HepG2 (cell line): Measurements from ENCODE around the gene OTUD1. TPM values are rescaled to one million over a fixed set of nuclear protein-coding genes. Genes with fewer than 3 reads are reported as not detected.

Source experiments
- ATAC-seq: fragments of 200-7000 bp; cut with Tn5 transposase; 3 replicates; pipeline ENCODE4 v1.9.1; 2020; ENCODE audit warnings: mild to moderate bottlenecking, moderate library complexity
- BruUV-seq: library from RNA; stranded (reverse); fragments of 400-500 nt; replicated peaks from 2 replicates; lab custom pipeline; 2021; lab: Mats Ljungman, UMichigan
- CTCF ChIA-PET: fragments of 300-600 bp; formaldehyde crosslinking; extraction: SDS; loops from one replicate; lab custom pipeline; 2021; ENCODE audit warnings: low total read pairs, inconsistent platforms, low intra/inter-chr PET ratio; lab: Yijun Ruan, JAX
- POLR2A ChIA-PET: fragments of 350-600 bp; sonication (Branson Sonifier 250); formaldehyde crosslinking; loops from one replicate; lab custom pipeline; 2020; ENCODE audit warnings: antibody characterized with exemption, inconsistent platforms; lab: Yijun Ruan, JAX
- DNase-seq: peaks from one replicate; pipeline ENCODE4 v3.0.0-alpha.2; 2015; ENCODE audit warnings: low spot score
- FAIRE-seq: peaks from 3 replicates; lab custom pipeline; 2011; peaks lifted over from hg19 to GRCh38; lab: Jason Lieb, UNC
- H2AFZ ChIP-seq: one replicate; pipeline ENCODE4 v1.6.1; 2011; ENCODE audit warnings: low read length, inconsistent platforms
- H3K27ac ChIP-seq: fragments of 300-600 bp; 3 replicates; pipeline ENCODE4 v1.8.0; 2011; ENCODE audit warnings: mixed run types, mild to moderate bottlenecking, mixed read lengths, low read length, inconsistent platforms; ENCODE audit not compliant: insufficient read depth; ENCODE audit errors: extremely low read length
- H3K27me3 ChIP-seq, 2 experiments: fragments of 200-600 bp in 1 of 2; 2 replicates in 1 of 2; 3 replicates in 1 of 2; pipeline versions ENCODE4 v1.6.0 to v1.8.0; 2011; ENCODE audit warnings: low read length in 2 of 2, mild to moderate bottlenecking in 2 of 2, moderate library complexity in 2 of 2, inconsistent platforms in 1 of 2; ENCODE audit not compliant: insufficient read depth in 2 of 2, control insufficient read depth in 1 of 2
- H3K36me3 ChIP-seq, 2 experiments: fragments of 200-600 bp in 1 of 2; replicated peaks in 1 of 2; 2 replicates in 1 of 2; 3 replicates in 1 of 2; pipeline versions ENCODE4 v1.5.1 to v1.8.0; 2011; ENCODE audit warnings: low read length in 2 of 2, inconsistent platforms in 1 of 2; ENCODE audit not compliant: insufficient read depth in 2 of 2, control insufficient read depth in 1 of 2
- H3K4me1 ChIP-seq: 2 replicates; pipeline ENCODE4 v1.5.1; 2012; ENCODE audit warnings: low read length, inconsistent platforms; ENCODE audit not compliant: insufficient read depth
- H3K4me2 ChIP-seq: 2 replicates; pipeline ENCODE4 v1.6.0; 2011; ENCODE audit warnings: low read depth, low read length, inconsistent platforms
- H3K4me3 ChIP-seq, 3 experiments: fragments of 200-600 bp in 1 of 3; sonication (generic), shearing (Covaris generic) in 1 of 3; replicated peaks in 1 of 3; 2 replicates each; pipeline ENCODE4 v1.5.1; 2011 to 2016; ENCODE audit warnings: low read length in 3 of 3, inconsistent platforms in 2 of 3, low read depth in 2 of 3, mild to moderate bottlenecking in 2 of 3, control low read depth in 1 of 3, mixed read lengths in 1 of 3; ENCODE audit not compliant: insufficient read depth in 1 of 3
- H3K79me2 ChIP-seq: one replicate; pipeline ENCODE4 v1.6.1; 2011; ENCODE audit warnings: low read length, inconsistent platforms; ENCODE audit not compliant: insufficient read depth
- H3K9ac ChIP-seq: 2 replicates; pipeline ENCODE4 v1.6.0; 2011; ENCODE audit warnings: mild to moderate bottlenecking, low read depth, low read length, inconsistent platforms; ENCODE audit not compliant: insufficient read depth
- H3K9me3 ChIP-seq: 2 replicates; pipeline ENCODE4 v1.5.1; 2012; ENCODE audit warnings: mild to moderate bottlenecking, low read length
- H4K20me1 ChIP-seq: 2 replicates; pipeline ENCODE4 v1.6.0; 2011; ENCODE audit warnings: inconsistent platforms, mild to moderate bottlenecking, low read length, moderate library complexity; ENCODE audit not compliant: insufficient read depth
- DMAP1 ChIP-seq: IDR thresholded peaks from 2 replicates; pipeline ENCODE4 v1.6.1; 2016
- GTF3A ChIP-seq: sonication (generic); formaldehyde crosslinking; conservative IDR thresholded peaks from 2 replicates; pipeline ENCODE4 v1.4.0; 2020; ENCODE audit warnings: mild to moderate bottlenecking, missing genetic modification reagents
- NKX3-1 ChIP-seq: sonication (generic); formaldehyde crosslinking; IDR thresholded peaks from 2 replicates; pipeline ENCODE4 v1.5.0; 2020; ENCODE audit warnings: missing genetic modification reagents
- SOX13 ChIP-seq, 3 experiments: fragments of 450-650 bp in 1 of 3; sonication (generic) in 1 of 3; formaldehyde crosslinking in 1 of 3; IDR thresholded peaks in 2 of 3; conservative IDR thresholded peaks in 1 of 3; 2 replicates each; pipeline versions ENCODE4 v1.5.0 to v1.6.1; 2016 to 2020; ENCODE audit warnings: antibody characterized with exemption in 1 of 3, mild to moderate bottlenecking in 1 of 3, missing compliant biosample characterization in 1 of 3, missing genetic modification reagents in 1 of 3, moderate library complexity in 1 of 3
- U2AF2 ChIP-seq: fragments of 200-400 bp; formaldehyde crosslinking; IDR thresholded peaks from 2 replicates; pipeline ENCODE4 v1.6.1; 2017; ENCODE audit warnings: low read depth, mild to moderate bottlenecking, low read length
- ZNF136 ChIP-seq: sonication (generic); formaldehyde crosslinking; IDR thresholded peaks from 2 replicates; pipeline ENCODE4 v1.8.1; 2022; ENCODE audit warnings: low read depth, mild to moderate bottlenecking, moderate library complexity, missing genetic modification reagents
- ZNF331 ChIP-seq: sonication (generic); formaldehyde crosslinking; IDR thresholded peaks from 2 replicates; pipeline ENCODE4 v1.4.0; 2020; ENCODE audit warnings: missing genetic modification reagents
- ZNF382 ChIP-seq: sonication (generic); formaldehyde crosslinking; IDR thresholded peaks from 2 replicates; pipeline ENCODE4 v1.5.0; 2020; ENCODE audit warnings: missing genetic modification reagents, mild to moderate bottlenecking, borderline replicate concordance
- ZNF550 ChIP-seq: sonication (generic); formaldehyde crosslinking; IDR thresholded peaks from 2 replicates; pipeline ENCODE4 v1.4.0; 2020; ENCODE audit warnings: mild to moderate bottlenecking, missing genetic modification reagents, borderline replicate concordance
- ZSCAN29 ChIP-seq: sonication (generic); formaldehyde crosslinking; conservative IDR thresholded peaks from 2 replicates; pipeline ENCODE4 v1.4.0; 2020; ENCODE audit warnings: mild to moderate bottlenecking, missing genetic modification reagents
- WGBS: methylation state at CpG from one replicate; pipeline ENCODE4 v1.1.6; 2017; ENCODE audit warnings: low lambda C conversion rate; 5-methylcytosine and 5-hydroxymethylcytosine counted together
- in situ Hi-C: cut with HindIII; loops from 2 replicates; pipeline ENCODE4 v1.10.0; 2017; ENCODE audit warnings: low pct_unique_long_range_greater_than_20kb; ENCODE audit not compliant: extremely low pct_ligation_motif_present
- intact Hi-C: fragments of 100-400 bp; cut with micrococcal nuclease; formaldehyde crosslinking; loops from one replicate; pipeline ENCODE4 v1.10.0; 2022; ENCODE audit not compliant: unreplicated experiment
- polyA plus RNA-seq, 8 experiments: library from polyadenylated mRNA; depleted of rRNA in 3 of 8; stranded (reverse) in 7 of 8; unstranded in 1 of 8; fragments of >200 nt; fragmentation: Illumina TruSeq in 4 of 8; extraction: Trizol in 4 of 8; gene quantifications; 2 replicates each; pipeline versions ENCODE4 v1.2.1 to v1.2.3, GENCODE V29; 2011 to 2016; ENCODE audit warnings: low read depth in 4 of 8, missing spikeins in 1 of 8, mixed read lengths in 1 of 8; ENCODE audit not compliant: insufficient read depth in 1 of 8
- total RNA-seq, 5 experiments: library from RNA; depleted of rRNA; stranded (reverse); fragments of >200 nt; fragmentation: Illumina TruSeq; extraction: Trizol; gene quantifications; 2 replicates each; pipeline ENCODE4 v1.2.3, GENCODE V29; 2016; ENCODE audit warnings: low read depth in 1 of 5
- TF ChIP-seq, protein P1 (sequence below): sonication (generic); formaldehyde crosslinking; conservative IDR thresholded peaks from 2 replicates; pipeline ENCODE4 v1.8.1; 2023; ENCODE audit warnings: missing genetic modification reagents
- TF ChIP-seq, protein P2 (sequence below): sonication (generic); formaldehyde crosslinking; IDR thresholded peaks from 2 replicates; pipeline ENCODE4 v1.4.0; 2020; ENCODE audit warnings: missing genetic modification reagents, mild to moderate bottlenecking, borderline replicate concordance
- TF ChIP-seq, protein P3 (sequence below): sonication (generic); formaldehyde crosslinking; IDR thresholded peaks from 2 replicates; pipeline ENCODE4 v1.5.1; 2020; ENCODE audit warnings: mild to moderate bottlenecking, missing genetic modification reagents, moderate library complexity
- TF ChIP-seq, protein P4 (sequence below): sonication (generic); formaldehyde crosslinking; conservative IDR thresholded peaks from 2 replicates; pipeline ENCODE4 v1.8.0; 2022; ENCODE audit warnings: missing genetic modification reagents
- TF ChIP-seq, protein P5 (sequence below): fragments of 450-650 bp; IDR thresholded peaks from 2 replicates; pipeline ENCODE4 v1.6.1; 2017

OTUD1 gene
- total and polyA plus RNA-seq, 2 of the 13 experiments (the other 11 are each of a cell fraction or from before 2014, with no cell fraction given): 1.2 to 1.4 TPM

DNA sequence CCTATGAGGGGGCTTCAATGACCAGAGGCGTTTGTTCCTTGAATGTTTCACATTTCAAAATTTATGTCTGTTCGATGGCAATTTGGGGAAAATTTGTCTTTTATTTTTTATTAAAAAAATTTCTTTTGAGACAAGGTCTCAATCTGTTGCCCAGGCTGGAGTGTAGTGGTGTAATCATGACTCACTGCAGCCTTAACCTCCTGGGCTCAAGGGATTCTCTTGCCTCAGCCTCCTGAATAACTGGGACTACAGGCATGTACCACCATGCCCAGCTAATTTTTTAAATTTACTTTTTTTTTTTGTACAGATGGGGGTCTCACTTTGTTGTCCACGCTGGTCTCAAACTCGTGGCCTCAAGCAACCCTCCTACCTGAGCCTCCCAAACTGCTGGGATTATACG is 39.7 kb downstream of the OTUD1 start (continued):
- TF ChIP-seq, protein P1, sequence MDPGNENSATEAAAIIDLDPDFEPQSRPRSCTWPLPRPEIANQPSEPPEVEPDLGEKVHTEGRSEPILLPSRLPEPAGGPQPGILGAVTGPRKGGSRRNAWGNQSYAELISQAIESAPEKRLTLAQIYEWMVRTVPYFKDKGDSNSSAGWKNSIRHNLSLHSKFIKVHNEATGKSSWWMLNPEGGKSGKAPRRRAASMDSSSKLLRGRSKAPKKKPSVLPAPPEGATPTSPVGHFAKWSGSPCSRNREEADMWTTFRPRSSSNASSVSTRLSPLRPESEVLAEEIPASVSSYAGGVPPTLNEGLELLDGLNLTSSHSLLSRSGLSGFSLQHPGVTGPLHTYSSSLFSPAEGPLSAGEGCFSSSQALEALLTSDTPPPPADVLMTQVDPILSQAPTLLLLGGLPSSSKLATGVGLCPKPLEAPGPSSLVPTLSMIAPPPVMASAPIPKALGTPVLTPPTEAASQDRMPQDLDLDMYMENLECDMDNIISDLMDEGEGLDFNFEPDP: no peak
- TF ChIP-seq ZNF550 (CRISPR knock-in tag) (no peak), SOX13 (IDR thresholded peaks at IDR 0.05) (no peak), SOX13 (CRISPR knock-in tag; conservative IDR thresholded peaks at IDR 0.05 in 1 of 2, IDR thresholded peaks at IDR 0.05 in 1 of 2) (no peak), ZNF331 (no peak)
- TF ChIP-seq, protein P2, sequence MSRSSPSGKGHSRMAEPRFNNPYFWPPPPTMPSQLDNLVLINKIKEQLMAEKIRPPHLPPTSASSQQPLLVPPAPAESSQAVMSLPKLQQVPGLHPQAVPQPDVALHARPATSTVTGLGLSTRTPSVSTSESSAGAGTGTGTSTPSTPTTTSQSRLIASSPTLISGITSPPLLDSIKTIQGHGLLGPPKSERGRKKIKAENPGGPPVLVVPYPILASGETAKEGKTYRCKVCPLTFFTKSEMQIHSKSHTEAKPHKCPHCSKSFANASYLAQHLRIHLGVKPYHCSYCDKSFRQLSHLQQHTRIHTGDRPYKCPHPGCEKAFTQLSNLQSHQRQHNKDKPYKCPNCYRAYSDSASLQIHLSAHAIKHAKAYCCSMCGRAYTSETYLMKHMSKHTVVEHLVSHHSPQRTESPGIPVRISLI (CRISPR knock-in tag): no peak

DNA sequence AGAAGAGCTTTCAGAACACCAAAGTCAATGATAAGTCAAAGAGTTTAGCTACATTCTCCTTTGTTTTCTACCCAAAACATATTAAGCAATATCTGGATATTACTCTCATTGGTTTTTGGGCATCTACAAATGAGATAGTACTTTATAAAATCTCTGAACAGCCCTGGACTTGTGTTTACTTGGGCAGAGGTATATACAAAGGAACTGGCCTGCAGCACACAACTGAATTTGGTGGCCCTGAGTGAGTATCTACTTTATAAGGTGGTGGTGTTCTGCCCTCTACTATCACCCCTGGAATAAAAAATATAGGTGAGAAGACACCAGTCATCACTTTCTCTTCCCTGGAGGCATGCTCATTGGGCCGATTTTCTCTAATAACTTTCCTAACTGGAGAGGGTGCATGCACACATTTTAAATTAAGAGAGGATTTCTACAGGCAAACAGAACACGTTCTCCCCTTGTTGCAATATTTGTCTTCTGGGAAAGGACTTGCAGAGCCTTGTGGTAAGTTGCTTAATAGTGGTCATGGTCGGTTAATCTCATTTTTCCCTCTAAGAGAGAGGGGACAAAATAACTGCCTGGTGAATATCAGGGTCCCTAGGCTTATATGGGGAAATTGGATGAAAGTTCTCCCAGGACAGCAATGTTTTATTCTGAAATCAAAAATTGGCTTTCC is 41.1 kb downstream of the OTUD1 start:
- H2AFZ ChIP-seq: no peak overlapping the region
- H3K4me3 ChIP-seq: no peak overlapping the region
- no peak for FAIRE-seq
- H3K27me3 ChIP-seq: no peaks in the 10 kb centered on the region
- in situ Hi-C loops: no loop called here
- no peaks in the 10 kb centered on the region for H3K79me2 ChIP-seq
- H3K36me3 ChIP-seq: no peaks in the 10 kb centered on the region
- DNase-seq: no peak
- intact Hi-C loops: no loop called here
- ATAC-seq: no peak
- no peaks in the 10 kb centered on the region for H3K9me3 ChIP-seq
- ChIA-PET POLR2A (no interaction called here), CTCF (no interaction called here)
- no peaks in the 10 kb centered on the region for H4K20me1 ChIP-seq
- no peak overlapping the region for H3K9ac ChIP-seq
- 0% methylated on average over 3 of the region's 3 CpGs for WGBS
- no peaks in the 10 kb centered on the region for H3K4me1 ChIP-seq
- no TSS peak for BruUV-seq
- H3K4me2 ChIP-seq: no peak overlapping the region
- H3K27ac ChIP-seq: no peak overlapping the region
- TF ChIP-seq, protein P3, sequence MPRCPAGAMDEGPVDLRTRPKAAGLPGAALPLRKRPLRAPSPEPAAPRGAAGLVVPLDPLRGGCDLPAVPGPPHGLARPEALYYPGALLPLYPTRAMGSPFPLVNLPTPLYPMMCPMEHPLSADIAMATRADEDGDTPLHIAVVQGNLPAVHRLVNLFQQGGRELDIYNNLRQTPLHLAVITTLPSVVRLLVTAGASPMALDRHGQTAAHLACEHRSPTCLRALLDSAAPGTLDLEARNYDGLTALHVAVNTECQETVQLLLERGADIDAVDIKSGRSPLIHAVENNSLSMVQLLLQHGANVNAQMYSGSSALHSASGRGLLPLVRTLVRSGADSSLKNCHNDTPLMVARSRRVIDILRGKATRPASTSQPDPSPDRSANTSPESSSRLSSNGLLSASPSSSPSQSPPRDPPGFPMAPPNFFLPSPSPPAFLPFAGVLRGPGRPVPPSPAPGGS (CRISPR knock-in tag): no peak
- TF ChIP-seq, protein P4, sequence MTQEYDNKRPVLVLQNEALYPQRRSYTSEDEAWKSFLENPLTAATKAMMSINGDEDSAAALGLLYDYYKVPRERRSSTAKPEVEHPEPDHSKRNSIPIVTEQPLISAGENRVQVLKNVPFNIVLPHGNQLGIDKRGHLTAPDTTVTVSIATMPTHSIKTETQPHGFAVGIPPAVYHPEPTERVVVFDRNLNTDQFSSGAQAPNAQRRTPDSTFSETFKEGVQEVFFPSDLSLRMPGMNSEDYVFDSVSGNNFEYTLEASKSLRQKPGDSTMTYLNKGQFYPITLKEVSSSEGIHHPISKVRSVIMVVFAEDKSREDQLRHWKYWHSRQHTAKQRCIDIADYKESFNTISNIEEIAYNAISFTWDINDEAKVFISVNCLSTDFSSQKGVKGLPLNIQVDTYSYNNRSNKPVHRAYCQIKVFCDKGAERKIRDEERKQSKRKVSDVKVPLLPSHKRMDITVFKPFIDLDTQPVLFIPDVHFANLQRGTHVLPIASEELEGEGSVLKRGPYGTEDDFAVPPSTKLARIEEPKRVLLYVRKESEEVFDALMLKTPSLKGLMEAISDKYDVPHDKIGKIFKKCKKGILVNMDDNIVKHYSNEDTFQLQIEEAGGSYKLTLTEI (CRISPR knock-in tag): no peak
- TF ChIP-seq DMAP1 (CRISPR knock-in tag) (no peak), ZNF382 (CRISPR knock-in tag) (no peak), U2AF2 (no peak), ZNF136 (CRISPR knock-in tag) (no peak), NKX3-1 (CRISPR knock-in tag) (no peak), GTF3A (CRISPR knock-in tag) (no peak), ZSCAN29 (CRISPR knock-in tag) (no peak)
- TF ChIP-seq, protein P5, sequence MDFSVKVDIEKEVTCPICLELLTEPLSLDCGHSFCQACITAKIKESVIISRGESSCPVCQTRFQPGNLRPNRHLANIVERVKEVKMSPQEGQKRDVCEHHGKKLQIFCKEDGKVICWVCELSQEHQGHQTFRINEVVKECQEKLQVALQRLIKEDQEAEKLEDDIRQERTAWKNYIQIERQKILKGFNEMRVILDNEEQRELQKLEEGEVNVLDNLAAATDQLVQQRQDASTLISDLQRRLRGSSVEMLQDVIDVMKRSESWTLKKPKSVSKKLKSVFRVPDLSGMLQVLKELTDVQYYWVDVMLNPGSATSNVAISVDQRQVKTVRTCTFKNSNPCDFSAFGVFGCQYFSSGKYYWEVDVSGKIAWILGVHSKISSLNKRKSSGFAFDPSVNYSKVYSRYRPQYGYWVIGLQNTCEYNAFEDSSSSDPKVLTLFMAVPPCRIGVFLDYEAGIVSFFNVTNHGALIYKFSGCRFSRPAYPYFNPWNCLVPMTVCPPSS: no peak
- TF ChIP-seq, all 625 proteins: peak for 0
